Suprapubic skin (tissue), 4 donors: ENCODE measurements around the gene ANKRD31. TPM values are rescaled to one million over a fixed set of nuclear protein-coding genes. Genes with fewer than 3 reads are reported as not detected.

ENCODE experiments used
- DNase-seq, 2 donors: peaks; one replicate each; pipeline ENCODE4 v3.0.0-alpha.2; 2019; ENCODE audit warnings: low spot score in 2 of 2
- H3K27ac ChIP-seq: fragments of 200-600 bp; sonication (generic); one replicate; pipeline ENCODE4 v1.5.1; 2019
- H3K27me3 ChIP-seq: fragments of 200-600 bp; sonication (generic); one replicate; pipeline ENCODE4 v1.5.1; 2019
- H3K36me3 ChIP-seq: fragments of 200-600 bp; sonication (generic); one replicate; pipeline ENCODE4 v1.5.1; 2019
- H3K4me1 ChIP-seq: fragments of 200-600 bp; sonication (generic); one replicate; pipeline ENCODE4 v1.5.1; 2019
- H3K4me3 ChIP-seq: fragments of 200-600 bp; sonication (generic); one replicate; pipeline ENCODE4 v1.5.1; 2019; ENCODE audit warnings: mild to moderate bottlenecking
- H3K9me3 ChIP-seq: fragments of 200-600 bp; sonication (generic); one replicate; pipeline ENCODE4 v1.5.1; 2019
- EP300 ChIP-seq: sonication (generic); formaldehyde crosslinking; IDR thresholded peaks from one replicate; pipeline ENCODE4 v1.6.1; 2017; ENCODE audit warnings: antibody characterized with exemption
- POLR2A ChIP-seq, 2 donors: fragments of 450-650 bp; IDR thresholded peaks; one replicate each; pipeline ENCODE4 v1.6.1; 2017; ENCODE audit warnings: antibody characterized with exemption in 2 of 2, mild to moderate bottlenecking in 2 of 2, moderate library complexity in 2 of 2
- POLR2AphosphoS5 ChIP-seq, 3 donors: sonication (generic); formaldehyde crosslinking; IDR thresholded peaks; one replicate each; pipeline ENCODE4 v1.6.1; 2017; ENCODE audit warnings: antibody characterized with exemption in 3 of 3
- WGBS: methylation state at CpG from one replicate; pipeline ENCODE4 v1.1.5; 2018; 5-methylcytosine and 5-hydroxymethylcytosine counted together
- total RNA-seq, 4 donors: library from RNA; depleted of rRNA; stranded (reverse); fragments of >200 nt; gene quantifications; one replicate each; pipeline ENCODE4 v1.1.0, GENCODE V29; 2016
- TF ChIP-seq, protein P1 (sequence below), 2 donors: fragments of 200-600 bp in 1 of 2; fragments of 450-650 bp in 1 of 2; sonication (generic) in 1 of 2; IDR thresholded peaks; one replicate each; pipeline ENCODE4 v1.5.1; 2016 to 2019; ENCODE audit warnings: antibody characterized with exemption in 2 of 2, mild to moderate bottlenecking in 1 of 2, moderate library complexity in 1 of 2

The ANKRD31 gene
- total RNA-seq, 4 donors from 2014 or later, result 0.19 to 0.26 (median 0.21) TPM; not detected in 1

DNA sequence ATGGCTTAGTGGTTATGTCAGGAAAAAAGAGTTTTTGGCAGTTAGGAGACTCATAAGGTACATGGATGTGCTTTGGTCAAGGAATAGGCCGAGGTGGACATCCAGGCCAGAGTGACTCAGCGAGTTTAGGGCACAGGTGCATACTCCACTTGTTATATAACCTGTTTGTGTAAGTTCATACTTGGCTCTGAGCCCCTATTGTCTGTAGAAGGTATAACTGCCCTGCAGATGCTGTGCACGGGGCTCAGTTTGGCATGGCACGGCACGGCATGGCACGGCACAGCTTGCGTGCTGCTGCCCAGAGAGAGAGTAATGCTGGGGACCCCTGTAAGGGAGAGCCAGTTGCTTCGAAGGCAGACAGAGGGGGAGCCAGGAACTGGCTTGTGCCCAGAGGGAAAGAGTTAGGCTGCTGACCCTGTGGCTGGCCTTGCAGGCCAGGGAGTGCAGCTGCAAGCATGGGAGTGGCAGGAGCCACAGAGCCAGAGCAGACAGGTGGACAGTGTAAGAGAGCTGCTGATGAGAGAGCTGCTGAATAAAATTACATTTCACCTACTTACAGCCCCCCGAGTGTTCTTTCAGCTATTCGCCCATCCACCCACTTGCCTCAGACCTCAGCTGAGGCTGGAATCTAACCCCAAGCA lies 216.5 kb downstream of the ANKRD31 start:
- no peak overlapping the region for H3K4me3 ChIP-seq
- no peaks in the 10 kb centered on the region for H3K9me3 ChIP-seq
- WGBS, result 88% methylated on average over 10 of the region's 10 CpGs
- no peaks in the 10 kb centered on the region for H3K27me3 ChIP-seq
- DNase-seq, result no peak
- TF ChIP-seq, protein P1, sequence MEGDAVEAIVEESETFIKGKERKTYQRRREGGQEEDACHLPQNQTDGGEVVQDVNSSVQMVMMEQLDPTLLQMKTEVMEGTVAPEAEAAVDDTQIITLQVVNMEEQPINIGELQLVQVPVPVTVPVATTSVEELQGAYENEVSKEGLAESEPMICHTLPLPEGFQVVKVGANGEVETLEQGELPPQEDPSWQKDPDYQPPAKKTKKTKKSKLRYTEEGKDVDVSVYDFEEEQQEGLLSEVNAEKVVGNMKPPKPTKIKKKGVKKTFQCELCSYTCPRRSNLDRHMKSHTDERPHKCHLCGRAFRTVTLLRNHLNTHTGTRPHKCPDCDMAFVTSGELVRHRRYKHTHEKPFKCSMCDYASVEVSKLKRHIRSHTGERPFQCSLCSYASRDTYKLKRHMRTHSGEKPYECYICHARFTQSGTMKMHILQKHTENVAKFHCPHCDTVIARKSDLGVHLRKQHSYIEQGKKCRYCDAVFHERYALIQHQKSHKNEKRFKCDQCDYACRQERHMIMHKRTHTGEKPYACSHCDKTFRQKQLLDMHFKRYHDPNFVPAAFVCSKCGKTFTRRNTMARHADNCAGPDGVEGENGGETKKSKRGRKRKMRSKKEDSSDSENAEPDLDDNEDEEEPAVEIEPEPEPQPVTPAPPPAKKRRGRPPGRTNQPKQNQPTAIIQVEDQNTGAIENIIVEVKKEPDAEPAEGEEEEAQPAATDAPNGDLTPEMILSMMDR (IDR thresholded peaks at IDR 0.05), result no peak
- no peak for TF ChIP-seq POLR2A (IDR thresholded peaks at IDR 0.05)
- TF ChIP-seq POLR2AphosphoS5 (IDR thresholded peaks at IDR 0.05), result no peak
- TF ChIP-seq EP300, result no peak
- H3K27ac ChIP-seq, result no peak overlapping the region
- H3K4me1 ChIP-seq, result no peaks in the 10 kb centered on the region
- H3K36me3 ChIP-seq, result no peaks in the 10 kb centered on the region

- no peak overlapping the region for H3K4me3 ChIP-seq
- H3K4me1 ChIP-seq, result no peaks in the 10 kb centered on the region
- 81% methylated on average over 7 of the region's 7 CpGs for WGBS
- H3K27ac ChIP-seq, result no peak overlapping the region
- no peak for DNase-seq
- no peaks in the 10 kb centered on the region for H3K36me3 ChIP-seq
- no peaks in the 10 kb centered on the region for H3K27me3 ChIP-seq
- TF ChIP-seq POLR2A (IDR thresholded peaks at IDR 0.05), result no peak
- TF ChIP-seq EP300, result no peak
- TF ChIP-seq, protein P1 (IDR thresholded peaks at IDR 0.05), result no peak
- TF ChIP-seq POLR2AphosphoS5 (IDR thresholded peaks at IDR 0.05), result no peak
- H3K9me3 ChIP-seq, result peaks cover 4% of the 10 kb centered on the region
These were observed 217.7 kb downstream of the ANKRD31 start for GRCh38 chr5:75018805-75019587.

Other genes with a start within 250 kb of the ANKRD31 start
- 1 to 10 TPM; 1.7 to 4.3 (median 3.4) TPM for gene GCNT4, start 184.3 kb downstream of the ANKRD31 start, total RNA-seq
- 100 to 1,000 TPM in 1 of 4 donors, 10 to 100 TPM in 3; 72.4 to 292 (median 96.2) TPM for gene HMGCR, start 100.3 kb upstream of the ANKRD31 start, total RNA-seq